CD14-positive monocyte (primary cell): ENCODE measurements around the gene ODAD3. TPM values are rescaled to one million over a fixed set of nuclear protein-coding genes. Genes with fewer than 3 reads are reported as not detected.
A peak's percentile ranks its signal among the peaks of the same experiment; 100 is the strongest.
"Not testable (repeated sequence)": the region's sequence is repeated elsewhere in the genome, so short reads cannot be mapped to it uniquely, and the experiment has no call there.

Experiments used
- DNase-seq, 3 donors: peaks; one replicate each; pipeline ENCODE4 v3.0.0-alpha.2; 2011 to 2022
- H2AFZ ChIP-seq: 2 replicates; pipeline ENCODE4 v1.6.0; 2012; ENCODE audit warnings: mild to moderate bottlenecking, low read depth, low read length, inconsistent platforms; ENCODE audit not compliant: insufficient read depth, poor library complexity, severe bottlenecking
- H3K27ac ChIP-seq, 2 donors: 1 replicate in 1 of 2; 2 replicates in 1 of 2; pipeline ENCODE4 v1.5.1; 2012 to 2013; ENCODE audit warnings: low read length in 2 of 2, control low read depth in 1 of 2, inconsistent platforms in 1 of 2, low read depth in 1 of 2, mild to moderate bottlenecking in 1 of 2
- H3K27me3 ChIP-seq, 2 donors: one replicate each; pipeline versions ENCODE4 v1.6.0 to v1.6.1; 2011 to 2013; ENCODE audit warnings: low read length in 2 of 2; ENCODE audit not compliant: control insufficient read depth in 2 of 2, insufficient read depth in 2 of 2
- H3K36me3 ChIP-seq, 2 donors: replicated peaks in 1 of 2; 1 replicate in 1 of 2; 2 replicates in 1 of 2; pipeline versions ENCODE4 v1.5.1 to v1.6.1; 2012 to 2013; ENCODE audit warnings: low read length in 2 of 2, control low read depth in 1 of 2, inconsistent platforms in 1 of 2, mild to moderate bottlenecking in 1 of 2; ENCODE audit not compliant: insufficient read depth in 2 of 2, control insufficient read depth in 1 of 2
- H3K4me1 ChIP-seq, 2 donors: 1 replicate in 1 of 2; 2 replicates in 1 of 2; pipeline versions ENCODE4 v1.5.1 to v1.6.1; 2012 to 2013; ENCODE audit warnings: low read length in 2 of 2, control low read depth in 1 of 2, inconsistent platforms in 1 of 2, mild to moderate bottlenecking in 1 of 2, moderate library complexity in 1 of 2; ENCODE audit not compliant: insufficient read depth in 2 of 2, control insufficient read depth in 1 of 2
- H3K4me2 ChIP-seq: replicated peaks from 2 replicates; pipeline ENCODE3; 2012; ENCODE audit warnings: low read length, moderate library complexity, mild to moderate bottlenecking; ENCODE audit not compliant: poor library complexity, severe bottlenecking; ENCODE audit errors: extremely low read depth
- H3K4me3 ChIP-seq, 3 experiments: fragments of 200-600 bp in 1 of 3; sonication (generic) in 1 of 3; replicated peaks in 1 of 3; 1 replicate in 2 of 3; 2 replicates in 1 of 3; pipeline ENCODE4 v1.5.1; 2011 to 2013; ENCODE audit warnings: low read length in 3 of 3, mild to moderate bottlenecking in 3 of 3, control low read depth in 2 of 3, low read depth in 2 of 3, inconsistent platforms in 1 of 3, moderate library complexity in 1 of 3
- H3K79me2 ChIP-seq: 2 replicates; pipeline ENCODE4 v1.6.0; 2012; ENCODE audit warnings: mild to moderate bottlenecking, control low read depth, inconsistent platforms, low read length, moderate library complexity; ENCODE audit not compliant: insufficient read depth
- H3K9ac ChIP-seq: 2 replicates; pipeline ENCODE4 v1.6.0; 2017; ENCODE audit warnings: low read length, mild to moderate bottlenecking; ENCODE audit not compliant: insufficient read depth, poor library complexity, severe bottlenecking
- H3K9me3 ChIP-seq, 2 donors: replicated peaks in 1 of 2; 1 replicate in 1 of 2; 2 replicates in 1 of 2; pipeline versions ENCODE4 v1.5.1 to v1.6.1; 2012 to 2013; ENCODE audit warnings: low read length in 2 of 2, control low read depth in 1 of 2; ENCODE audit not compliant: control insufficient read depth in 1 of 2, insufficient read depth in 1 of 2
- H4K20me1 ChIP-seq: 2 replicates; pipeline ENCODE4 v1.6.0; 2012; ENCODE audit warnings: mild to moderate bottlenecking, low read length, control low read depth, moderate library complexity; ENCODE audit not compliant: insufficient read depth
- H3K27ac Mint-ChIP-seq, 7 donors: one replicate each; pipeline ENCODE4 v1.8.0; 2020; ENCODE audit warnings: mild to moderate bottlenecking in 7 of 7, mixed read lengths in 7 of 7, moderate library complexity in 6 of 7, inconsistent platforms in 2 of 7
- H3K27me3 Mint-ChIP-seq, 3 donors: one replicate each; pipeline ENCODE4 v1.8.0; 2021 to 2022; ENCODE audit warnings: low read depth in 3 of 3, mild to moderate bottlenecking in 3 of 3, mixed read lengths in 3 of 3, moderate library complexity in 3 of 3, inconsistent platforms in 1 of 3
- H3K36me3 Mint-ChIP-seq, 2 donors: one replicate each; pipeline ENCODE4 v1.8.0; 2020; ENCODE audit warnings: mixed read lengths in 2 of 2, inconsistent platforms in 1 of 2, mild to moderate bottlenecking in 1 of 2
- H3K4me1 Mint-ChIP-seq: one replicate; pipeline ENCODE4 v1.8.0; 2020; ENCODE audit warnings: mild to moderate bottlenecking, mixed read lengths
- H3K4me3 Mint-ChIP-seq, 2 donors: one replicate each; pipeline ENCODE4 v1.8.0; 2020; ENCODE audit warnings: mild to moderate bottlenecking in 2 of 2, mixed read lengths in 2 of 2, moderate library complexity in 1 of 2
- H3K9me3 Mint-ChIP-seq, 7 donors: one replicate each; pipeline ENCODE4 v1.8.0; 2020 to 2022; ENCODE audit warnings: mixed read lengths in 7 of 7, mild to moderate bottlenecking in 6 of 7, moderate library complexity in 6 of 7, inconsistent platforms in 2 of 7
- CTCF ChIP-seq: fragments of 200-600 bp; IDR thresholded peaks from one replicate; pipeline ENCODE4 v1.8.0; 2022; ENCODE audit warnings: antibody characterized with exemption, mild to moderate bottlenecking
- WGBS: methylation state at CpG from one replicate; pipeline ENCODE4 v1.1.5; 2013; ENCODE audit warnings: missing lambda C conversion rate; ENCODE audit not compliant: insufficient coverage; 5-methylcytosine and 5-hydroxymethylcytosine counted together
- intact Hi-C, 2 donors: fragments of 100-400 bp; cut with micrococcal nuclease; formaldehyde crosslinking; loops; one replicate each; pipeline versions ENCODE4 v1.15.0 to v1.15.1; 2023
- polyA plus RNA-seq, 3 donors: library from polyadenylated mRNA; depleted of rRNA in 1 of 3; unstranded in 2 of 3; stranded (reverse) in 1 of 3; fragments of 300-500 nt in 2 of 3; fragments of >200 nt in 1 of 3; fragmentation: Illumina TruSeq in 2 of 3; gene quantifications; 1 replicate in 2 of 3; 2 replicates in 1 of 3; pipeline ENCODE4 v1.2.3, GENCODE V29; 2012 to 2021

The ODAD3 gene
- polyA plus RNA-seq, 3 donors = 0.43 to 0.88 (median 0.61) TPM

DNA sequence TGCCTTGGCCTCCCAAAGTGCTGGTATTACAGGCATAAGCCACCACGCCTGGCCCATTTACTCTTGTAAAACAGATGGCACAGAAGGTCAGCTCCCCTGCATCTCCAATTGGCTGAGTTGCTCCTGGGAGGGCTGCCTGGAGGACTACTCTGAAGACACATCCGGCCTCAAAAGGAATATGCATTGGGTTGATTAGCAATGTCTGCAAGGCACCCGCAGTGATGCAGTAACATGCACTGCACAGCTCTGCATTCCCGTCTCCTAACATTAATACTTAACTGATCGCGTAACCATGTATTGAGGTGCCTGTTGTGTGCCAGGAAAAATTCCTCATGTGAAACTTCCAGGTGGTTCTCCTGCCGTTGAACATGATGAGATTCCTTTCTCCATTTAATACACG lies 40.9 kb upstream of the ODAD3 start:
- Mint-ChIP-seq H3K27me3 (peaks cover 33 to 65% (median 39%) of the 10 kb centered on the region in 3 donors), H3K36me3 (peaks cover 0 to 3% of the 10 kb centered on the region in 2 donors), H3K4me1 (peaks cover 12% of the 10 kb centered on the region), H3K27ac (no peak overlapping the region), H3K9me3 (peaks cover 0 to 7% (median 4%) of the 10 kb centered on the region in 7 donors), H3K4me3 (no peak overlapping the region)
- intact Hi-C loops = no loop called here
- Histone ChIP-seq H3K9ac (no peak overlapping the region), H3K27me3 (peaks cover 12 to 36% of the 10 kb centered on the region in 2 donors), H2AFZ (no peak overlapping the region), H3K4me3 (no peak overlapping the region), H3K79me2 (no peaks in the 10 kb centered on the region), H4K20me1 (no peaks in the 10 kb centered on the region), H3K9me3 (peaks cover 0 to 9% of the 10 kb centered on the region in 2 donors), H3K27ac (no peak overlapping the region), H3K4me2 (no peak overlapping the region), H3K4me1 (peaks cover 16 to 26% of the 10 kb centered on the region in 2 donors), H3K36me3 (no peaks in the 10 kb centered on the region)
- no peak for TF ChIP-seq CTCF
- no peak for DNase-seq
- 80% methylated on average over 2 of the region's 8 CpGs for WGBS

GRCh38 chr19:11475343-11475742 lies 40.4 kb upstream of the ODAD3 start:
- H3K27me3 Mint-ChIP-seq = peaks cover 33 to 61% (median 38%) of the 10 kb centered on the region in 3 donors
- DNase-seq, intact Hi-C loops, H3K9me3 Mint-ChIP-seq, H3K9me3 ChIP-seq, H3K9ac ChIP-seq, H3K27ac ChIP-seq, H3K36me3 ChIP-seq, H2AFZ ChIP-seq, H3K4me2 ChIP-seq, H3K79me2 ChIP-seq, H3K4me3 Mint-ChIP-seq, H3K4me3 ChIP-seq, H4K20me1 ChIP-seq, H3K36me3 Mint-ChIP-seq: not testable (repeated sequence)
- peak overlapping the region in 1 of 7 donors; percentile 63 for H3K27ac Mint-ChIP-seq
- Histone ChIP-seq H3K27me3 (peaks cover 10 to 34% of the 10 kb centered on the region in 2 donors), H3K4me1 (peaks cover 16 to 22% of the 10 kb centered on the region in 2 donors)
- peaks cover 12% of the 10 kb centered on the region for H3K4me1 Mint-ChIP-seq
- no CpG with 5 or more reads among the region's 3 CpGs for WGBS
